ENCODE results near the gene IL20RA. TPM values are rescaled to one million over a fixed set of nuclear protein-coding genes. Genes with fewer than 3 reads are reported as not detected.

Gene IL20RA
- total and polyA plus RNA-seq, 2 of the 13 experiments (the other 11 are each of a cell fraction or from before 2014, with no cell fraction given), result not detected

DNA sequence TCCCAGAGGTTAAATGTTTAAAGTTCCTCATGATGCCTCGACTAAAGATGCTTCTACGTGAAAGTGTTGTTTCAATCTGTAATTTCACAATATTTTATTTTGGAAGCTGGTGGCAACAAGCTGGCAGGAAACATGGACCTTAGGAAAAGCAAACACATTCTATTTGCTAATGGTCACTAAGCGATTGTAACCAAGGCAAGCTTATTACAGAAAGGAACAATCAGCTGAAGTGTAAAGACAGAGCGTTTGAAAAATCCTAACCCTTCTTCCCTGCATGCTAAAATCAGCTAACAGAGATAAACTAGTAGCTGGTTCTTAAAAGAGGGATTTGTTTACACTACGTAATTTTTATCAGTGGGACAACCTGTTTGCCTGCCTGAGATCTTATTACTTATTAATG is 50.0 kb downstream of the IL20RA start (continued):
- TF ChIP-seq, protein P1, sequence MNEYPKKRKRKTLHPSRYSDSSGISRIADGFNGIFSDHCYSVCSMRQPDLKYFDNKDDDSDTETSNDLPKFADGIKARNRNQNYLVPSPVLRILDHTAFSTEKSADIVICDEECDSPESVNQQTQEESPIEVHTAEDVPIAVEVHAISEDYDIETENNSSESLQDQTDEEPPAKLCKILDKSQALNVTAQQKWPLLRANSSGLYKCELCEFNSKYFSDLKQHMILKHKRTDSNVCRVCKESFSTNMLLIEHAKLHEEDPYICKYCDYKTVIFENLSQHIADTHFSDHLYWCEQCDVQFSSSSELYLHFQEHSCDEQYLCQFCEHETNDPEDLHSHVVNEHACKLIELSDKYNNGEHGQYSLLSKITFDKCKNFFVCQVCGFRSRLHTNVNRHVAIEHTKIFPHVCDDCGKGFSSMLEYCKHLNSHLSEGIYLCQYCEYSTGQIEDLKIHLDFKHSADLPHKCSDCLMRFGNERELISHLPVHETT (CRISPR knock-in tag; conservative IDR thresholded peaks at IDR 0.05), result no peak
- TF ChIP-seq ZNF616 (CRISPR knock-in tag; IDR thresholded peaks at IDR 0.05; ENCODE audit: low read depth), result no peak
- TF ChIP-seq GABPB1 (CRISPR knock-in tag; IDR thresholded peaks at IDR 0.05), result no peak
- TF ChIP-seq RBM39 (IDR thresholded peaks at IDR 0.05; ENCODE audit: low read depth, low read length, poor library complexity, severe bottlenecking), result no peak
- no peak for TF ChIP-seq TOE1 (CRISPR knock-in tag; IDR thresholded peaks at IDR 0.05)
- TF ChIP-seq, protein P2, sequence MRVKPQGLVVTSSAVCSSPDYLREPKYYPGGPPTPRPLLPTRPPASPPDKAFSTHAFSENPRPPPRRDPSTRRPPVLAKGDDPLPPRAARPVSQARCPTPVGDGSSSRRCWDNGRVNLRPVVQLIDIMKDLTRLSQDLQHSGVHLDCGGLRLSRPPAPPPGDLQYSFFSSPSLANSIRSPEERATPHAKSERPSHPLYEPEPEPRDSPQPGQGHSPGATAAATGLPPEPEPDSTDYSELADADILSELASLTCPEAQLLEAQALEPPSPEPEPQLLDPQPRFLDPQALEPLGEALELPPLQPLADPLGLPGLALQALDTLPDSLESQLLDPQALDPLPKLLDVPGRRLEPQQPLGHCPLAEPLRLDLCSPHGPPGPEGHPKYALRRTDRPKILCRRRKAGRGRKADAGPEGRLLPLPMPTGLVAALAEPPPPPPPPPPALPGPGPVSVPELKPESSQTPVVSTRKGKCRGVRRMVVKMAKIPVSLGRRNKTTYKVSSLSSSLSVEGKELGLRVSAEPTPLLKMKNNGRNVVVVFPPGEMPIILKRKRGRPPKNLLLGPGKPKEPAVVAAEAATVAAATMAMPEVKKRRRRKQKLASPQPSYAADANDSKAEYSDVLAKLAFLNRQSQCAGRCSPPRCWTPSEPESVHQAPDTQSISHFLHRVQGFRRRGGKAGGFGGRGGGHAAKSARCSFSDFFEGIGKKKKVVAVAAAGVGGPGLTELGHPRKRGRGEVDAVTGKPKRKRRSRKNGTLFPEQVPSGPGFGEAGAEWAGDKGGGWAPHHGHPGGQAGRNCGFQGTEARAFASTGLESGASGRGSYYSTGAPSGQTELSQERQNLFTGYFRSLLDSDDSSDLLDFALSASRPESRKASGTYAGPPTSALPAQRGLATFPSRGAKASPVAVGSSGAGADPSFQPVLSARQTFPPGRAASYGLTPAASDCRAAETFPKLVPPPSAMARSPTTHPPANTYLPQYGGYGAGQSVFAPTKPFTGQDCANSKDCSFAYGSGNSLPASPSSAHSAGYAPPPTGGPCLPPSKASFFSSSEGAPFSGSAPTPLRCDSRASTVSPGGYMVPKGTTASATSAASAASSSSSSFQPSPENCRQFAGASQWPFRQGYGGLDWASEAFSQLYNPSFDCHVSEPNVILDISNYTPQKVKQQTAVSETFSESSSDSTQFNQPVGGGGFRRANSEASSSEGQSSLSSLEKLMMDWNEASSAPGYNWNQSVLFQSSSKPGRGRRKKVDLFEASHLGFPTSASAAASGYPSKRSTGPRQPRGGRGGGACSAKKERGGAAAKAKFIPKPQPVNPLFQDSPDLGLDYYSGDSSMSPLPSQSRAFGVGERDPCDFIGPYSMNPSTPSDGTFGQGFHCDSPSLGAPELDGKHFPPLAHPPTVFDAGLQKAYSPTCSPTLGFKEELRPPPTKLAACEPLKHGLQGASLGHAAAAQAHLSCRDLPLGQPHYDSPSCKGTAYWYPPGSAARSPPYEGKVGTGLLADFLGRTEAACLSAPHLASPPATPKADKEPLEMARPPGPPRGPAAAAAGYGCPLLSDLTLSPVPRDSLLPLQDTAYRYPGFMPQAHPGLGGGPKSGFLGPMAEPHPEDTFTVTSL (CRISPR knock-in tag; IDR thresholded peaks at IDR 0.05; ENCODE audit: borderline replicate concordance), result peak; percentile 68; the same call in 1 of the 2 replicates
- no peak for TF ChIP-seq ZFP36L2 (CRISPR knock-in tag; IDR thresholded peaks at IDR 0.05)
- no peak for TF ChIP-seq ZNF296 (CRISPR knock-in tag; conservative IDR thresholded peaks at IDR 0.05)
- TF ChIP-seq ZMYM3 (CRISPR knock-in tag; IDR thresholded peaks at IDR 0.05), result no peak
- TF ChIP-seq PLSCR1 (CRISPR knock-in tag; IDR thresholded peaks at IDR 0.05; ENCODE audit: borderline replicate concordance), result no peak
- no peak for TF ChIP-seq MTA3 (CRISPR knock-in tag; IDR thresholded peaks at IDR 0.05)
- no peak for TF ChIP-seq HMG20A (CRISPR knock-in tag; IDR thresholded peaks at IDR 0.05; ENCODE audit: borderline replicate concordance)
- no peak for TF ChIP-seq ZNF430 (CRISPR knock-in tag; IDR thresholded peaks at IDR 0.05)
- no peak for TF ChIP-seq ONECUT2 (CRISPR knock-in tag; IDR thresholded peaks at IDR 0.05)
- TF ChIP-seq CSRNP1 (CRISPR knock-in tag; IDR thresholded peaks at IDR 0.05), result no peak
- no peak for TF ChIP-seq HNRNPUL1 (IDR thresholded peaks at IDR 0.05; ENCODE audit: low read depth, low read length)
- peak; percentile 33; the same call in 1 of the 2 replicates for TF ChIP-seq GATAD2A (CRISPR knock-in tag; IDR thresholded peaks at IDR 0.05)
- TF ChIP-seq ASH2L (IDR thresholded peaks at IDR 0.05; ENCODE audit: insufficient read length, low read depth, low read length), result no peak
- TF ChIP-seq FIP1L1 (IDR thresholded peaks at IDR 0.05; ENCODE audit: borderline replicate concordance, insufficient read depth, low read depth, low read length), result no peak
- no peak for TF ChIP-seq ZFYVE20 (CRISPR knock-in tag; IDR thresholded peaks at IDR 0.05; ENCODE audit: borderline replicate concordance, low read depth)
